Gastroesophageal sphincter (tissue), 3 donors: ENCODE results near the gene BCR.

Source experiments
- EP300 ChIP-seq: sonication (generic); formaldehyde crosslinking; IDR thresholded peaks from one replicate; pipeline ENCODE4 v1.6.1; 2017; ENCODE audit warnings: antibody characterized with exemption, mild to moderate bottlenecking
- TF ChIP-seq, protein P1 (sequence below), 4 experiments: fragments of 200-600 bp in 2 of 4; fragments of 450-650 bp in 2 of 4; sonication (generic) in 1 of 4; IDR thresholded peaks; one replicate each; pipeline ENCODE4 v1.5.1; 2017 to 2019; ENCODE audit warnings: antibody characterized with exemption in 4 of 4, mild to moderate bottlenecking in 2 of 4, moderate library complexity in 2 of 4

DNA sequence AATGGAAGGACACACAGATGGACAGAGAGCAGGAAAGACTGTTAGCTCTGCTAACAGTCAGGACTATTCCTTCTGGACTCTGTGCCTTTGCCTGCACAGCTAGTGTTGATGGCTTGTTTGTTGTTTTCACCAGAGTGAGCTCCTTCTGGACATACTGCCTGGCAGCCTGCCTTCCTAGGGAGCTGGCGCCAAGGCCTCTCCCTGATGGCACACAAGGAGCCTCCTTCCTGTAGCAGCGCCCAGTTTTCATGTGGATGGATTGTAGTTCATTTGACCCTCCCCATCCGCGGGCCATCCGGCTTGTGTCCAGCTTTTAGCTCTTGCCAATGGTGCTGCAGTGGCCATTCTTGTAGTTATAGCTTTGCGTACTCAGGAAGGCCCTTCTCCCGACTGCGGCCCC is 16.6 kb upstream of the BCR start:
- TF ChIP-seq, protein P1, sequence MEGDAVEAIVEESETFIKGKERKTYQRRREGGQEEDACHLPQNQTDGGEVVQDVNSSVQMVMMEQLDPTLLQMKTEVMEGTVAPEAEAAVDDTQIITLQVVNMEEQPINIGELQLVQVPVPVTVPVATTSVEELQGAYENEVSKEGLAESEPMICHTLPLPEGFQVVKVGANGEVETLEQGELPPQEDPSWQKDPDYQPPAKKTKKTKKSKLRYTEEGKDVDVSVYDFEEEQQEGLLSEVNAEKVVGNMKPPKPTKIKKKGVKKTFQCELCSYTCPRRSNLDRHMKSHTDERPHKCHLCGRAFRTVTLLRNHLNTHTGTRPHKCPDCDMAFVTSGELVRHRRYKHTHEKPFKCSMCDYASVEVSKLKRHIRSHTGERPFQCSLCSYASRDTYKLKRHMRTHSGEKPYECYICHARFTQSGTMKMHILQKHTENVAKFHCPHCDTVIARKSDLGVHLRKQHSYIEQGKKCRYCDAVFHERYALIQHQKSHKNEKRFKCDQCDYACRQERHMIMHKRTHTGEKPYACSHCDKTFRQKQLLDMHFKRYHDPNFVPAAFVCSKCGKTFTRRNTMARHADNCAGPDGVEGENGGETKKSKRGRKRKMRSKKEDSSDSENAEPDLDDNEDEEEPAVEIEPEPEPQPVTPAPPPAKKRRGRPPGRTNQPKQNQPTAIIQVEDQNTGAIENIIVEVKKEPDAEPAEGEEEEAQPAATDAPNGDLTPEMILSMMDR (IDR thresholded peaks at IDR 0.05) = no peak
- no peak for TF ChIP-seq EP300
